NCI-H748 (cell line): ENCODE measurements around the gene NEK6.

Experiments used
- DNase-seq: peaks from one replicate; lab custom pipeline; 2025; ENCODE audit not compliant: unreplicated experiment; lab: John Stamatoyannopoulos, UW

The NEK6 gene

GRCh38 chr9:124392871-124393460 lies 135.2 kb downstream of the NEK6 start:
- DNase-seq: no peak

- no peak for DNase-seq
Measured at GRCh38 chr9:124394167-124394566, 136.4 kb downstream of the NEK6 start.

GRCh38 chr9:124394596-124394995 lies 136.8 kb downstream of the NEK6 start:
- no peak for DNase-seq

GRCh38 chr9:124395826-124396225 lies 138.1 kb downstream of the NEK6 start:
- no peak for DNase-seq

GRCh38 chr9:124398191-124398935 lies 140.6 kb downstream of the NEK6 start:
- no peak for DNase-seq

- DNase-seq: no peak
Measured at GRCh38 chr9:124399323-124399967, 141.7 kb downstream of the NEK6 start.

- DNase-seq: no peak
Measured at GRCh38 chr9:124399968-124400940, 142.5 kb downstream of the NEK6 start.
